ENCODE results near the gene NLRP9. TPM values are rescaled to one million over a fixed set of nuclear protein-coding genes. Genes with fewer than 3 reads are reported as not detected.
A peak's percentile ranks its signal among the peaks of the same experiment; 100 is the strongest.

Gene NLRP9
- total RNA-seq, 1 experiment from 2014 or later: not detected

- DNase-seq: peak in 1 of 2 experiments; percentile 66
- peaks cover 82% of the 10 kb centered on the region for H4K20me1 ChIP-seq (ENCODE audit: insufficient read depth)
- H3K4me2 ChIP-seq: peak overlapping the region; percentile 15; the same call in 1 of the 2 replicates
- ChIA-PET CTCF (no interaction called here), POLR2A (ENCODE audit: unreplicated experiment) (no interaction called here)
- H3K9me3 ChIP-seq (ENCODE audit: insufficient read depth, low read depth): no peaks in the 10 kb centered on the region
- H3K4me3 ChIP-seq: no peak overlapping the region
- intact Hi-C loops (cut with micrococcal nuclease; ENCODE audit: unreplicated experiment): no loop called here
- peaks cover 42% of the 10 kb centered on the region for H3K36me3 ChIP-seq (ENCODE audit: low read depth)
- no peak overlapping the region for H3K27ac ChIP-seq
- no peaks in the 10 kb centered on the region for H3K27me3 ChIP-seq (ENCODE audit: insufficient read depth, low read depth)
- H3F3A ChIP-seq (ENCODE audit: insufficient read depth, low read depth): peaks cover 85% of the 10 kb centered on the region
- BruUV-seq (replicated peaks): no TSS peak
- no peak overlapping the region for H2AFZ ChIP-seq
- H3K9me2 ChIP-seq (ENCODE audit: insufficient read depth): no peaks in the 10 kb centered on the region
- TF ChIP-seq EZH2 (IDR thresholded peaks at IDR 0.05; ENCODE audit: low read depth): no peak
- TF ChIP-seq, protein P1, sequence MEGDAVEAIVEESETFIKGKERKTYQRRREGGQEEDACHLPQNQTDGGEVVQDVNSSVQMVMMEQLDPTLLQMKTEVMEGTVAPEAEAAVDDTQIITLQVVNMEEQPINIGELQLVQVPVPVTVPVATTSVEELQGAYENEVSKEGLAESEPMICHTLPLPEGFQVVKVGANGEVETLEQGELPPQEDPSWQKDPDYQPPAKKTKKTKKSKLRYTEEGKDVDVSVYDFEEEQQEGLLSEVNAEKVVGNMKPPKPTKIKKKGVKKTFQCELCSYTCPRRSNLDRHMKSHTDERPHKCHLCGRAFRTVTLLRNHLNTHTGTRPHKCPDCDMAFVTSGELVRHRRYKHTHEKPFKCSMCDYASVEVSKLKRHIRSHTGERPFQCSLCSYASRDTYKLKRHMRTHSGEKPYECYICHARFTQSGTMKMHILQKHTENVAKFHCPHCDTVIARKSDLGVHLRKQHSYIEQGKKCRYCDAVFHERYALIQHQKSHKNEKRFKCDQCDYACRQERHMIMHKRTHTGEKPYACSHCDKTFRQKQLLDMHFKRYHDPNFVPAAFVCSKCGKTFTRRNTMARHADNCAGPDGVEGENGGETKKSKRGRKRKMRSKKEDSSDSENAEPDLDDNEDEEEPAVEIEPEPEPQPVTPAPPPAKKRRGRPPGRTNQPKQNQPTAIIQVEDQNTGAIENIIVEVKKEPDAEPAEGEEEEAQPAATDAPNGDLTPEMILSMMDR (conservative IDR thresholded peaks at IDR 0.05): no peak
- peaks cover 61% of the 10 kb centered on the region for H3K4me1 ChIP-seq (replicated peaks; ENCODE audit: insufficient read depth)
- peaks cover 85% of the 10 kb centered on the region for H3K79me2 ChIP-seq (ENCODE audit: low read depth)
Measured at GRCh38 chr19:55670280-55671053, 67.7 kb downstream of the NLRP9 start.

- Histone ChIP-seq H3K36me3 (ENCODE audit: low read depth) (peaks cover 42% of the 10 kb centered on the region), H2AFZ (no peak overlapping the region), H3K4me2 (no peak overlapping the region), H3K27ac (no peak overlapping the region), H4K20me1 (ENCODE audit: insufficient read depth) (peaks cover 86% of the 10 kb centered on the region), H3K4me3 (no peak overlapping the region), H3K9me3 (ENCODE audit: insufficient read depth, low read depth) (no peaks in the 10 kb centered on the region), H3F3A (ENCODE audit: insufficient read depth, low read depth) (peaks cover 86% of the 10 kb centered on the region), H3K4me1 (replicated peaks; ENCODE audit: insufficient read depth) (peaks cover 61% of the 10 kb centered on the region), H3K79me2 (ENCODE audit: low read depth) (peaks cover 89% of the 10 kb centered on the region), H3K9me2 (ENCODE audit: insufficient read depth) (no peaks in the 10 kb centered on the region), H3K27me3 (ENCODE audit: insufficient read depth, low read depth) (no peaks in the 10 kb centered on the region)
- BruUV-seq (replicated peaks): no TSS peak
- CTCF ChIA-PET: no interaction called here
- DNase-seq: no peak
- POLR2A ChIA-PET (ENCODE audit: unreplicated experiment): no interaction called here
- TF ChIP-seq EZH2 (IDR thresholded peaks at IDR 0.05; ENCODE audit: low read depth): no peak
- TF ChIP-seq, protein P1 (conservative IDR thresholded peaks at IDR 0.05): no peak
- intact Hi-C loops (cut with micrococcal nuclease; ENCODE audit: unreplicated experiment): no loop called here
Measured at GRCh38 chr19:55669418-55670279, 68.6 kb downstream of the NLRP9 start.

DNA sequence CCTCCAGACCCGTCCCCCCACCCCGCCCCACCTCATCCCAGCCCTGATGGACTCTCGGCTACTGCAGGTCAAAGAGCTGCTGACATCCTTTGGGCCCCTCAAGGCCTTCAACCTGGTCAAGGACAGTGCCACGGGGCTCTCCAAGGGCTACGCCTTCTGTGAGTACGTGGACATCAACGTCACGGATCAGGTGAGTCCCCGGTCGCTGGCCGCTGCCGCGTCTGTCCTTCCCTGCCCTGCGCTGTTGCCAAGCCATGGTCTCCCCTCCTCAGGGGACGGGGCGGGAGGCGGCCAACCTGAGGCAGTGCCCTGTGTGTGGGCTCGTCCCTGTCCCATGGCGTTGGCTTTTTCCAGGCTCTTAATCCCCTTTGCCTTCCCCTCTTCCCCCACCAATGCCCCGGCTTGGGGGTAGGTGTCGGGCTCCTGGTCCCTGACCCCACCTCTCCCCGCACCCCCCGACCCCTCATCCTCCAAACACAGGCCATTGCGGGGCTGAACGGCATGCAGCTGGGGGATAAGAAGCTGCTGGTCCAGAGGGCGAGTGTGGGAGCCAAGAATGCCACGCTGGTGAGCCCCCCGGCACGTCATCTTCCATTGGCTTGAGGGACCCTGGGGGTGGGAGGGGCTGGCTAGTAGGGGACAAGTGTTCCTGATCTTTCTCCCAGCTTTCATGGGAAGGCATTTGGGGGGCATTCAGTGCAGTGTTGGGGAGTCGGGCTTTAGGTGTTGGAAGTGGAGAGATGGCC is 69.4 kb downstream of the NLRP9 start:
- Histone ChIP-seq H3K4me1 (replicated peaks; ENCODE audit: insufficient read depth) (peaks cover 56% of the 10 kb centered on the region), H3F3A (ENCODE audit: insufficient read depth, low read depth) (peaks cover 89% of the 10 kb centered on the region), H3K4me3 (no peak overlapping the region), H3K36me3 (ENCODE audit: low read depth) (peaks cover 48% of the 10 kb centered on the region), H3K27me3 (ENCODE audit: insufficient read depth, low read depth) (no peaks in the 10 kb centered on the region), H3K4me2 (no peak overlapping the region), H3K27ac (no peak overlapping the region), H3K9me2 (ENCODE audit: insufficient read depth) (no peaks in the 10 kb centered on the region), H3K79me2 (ENCODE audit: low read depth) (peaks cover 97% of the 10 kb centered on the region), H4K20me1 (ENCODE audit: insufficient read depth) (peaks cover 93% of the 10 kb centered on the region), H2AFZ (no peak overlapping the region), H3K9me3 (ENCODE audit: insufficient read depth, low read depth) (no peaks in the 10 kb centered on the region)
- DNase-seq: no peak
- ChIA-PET POLR2A (ENCODE audit: unreplicated experiment) (no interaction called here), CTCF (interaction anchor here (1.3 kb wide), 1 partner anchor 14 kb away, joined by 8 read pairs; the partner anchor contains the start of gene U2AF2)
- no TSS peak for BruUV-seq (replicated peaks)
- TF ChIP-seq, protein P1 (conservative IDR thresholded peaks at IDR 0.05): no peak
- no peak for TF ChIP-seq EZH2 (IDR thresholded peaks at IDR 0.05; ENCODE audit: low read depth)
- intact Hi-C loops (cut with micrococcal nuclease; ENCODE audit: unreplicated experiment): no loop called here

Measured in PC-9 (cell line).